Limb (tissue), 2 donors: Measurements from ENCODE around the gene EGR1.
A peak's percentile ranks its signal among the peaks of the same experiment; 100 is the strongest.
"Not testable (repeated sequence)": the region's sequence is repeated elsewhere in the genome, so short reads cannot be mapped to it uniquely, and the experiment has no call there.

Experiments
- DNase-seq, 2 donors: peaks; one replicate each; pipeline ENCODE4 v3.0.0-alpha.2; 2016; ENCODE audit errors: extremely low spot score in 2 of 2

The EGR1 gene

GRCh38 chr5:138468966-138469539 is 3.8 kb downstream of the EGR1 start:
- no peak for DNase-seq

DNA sequence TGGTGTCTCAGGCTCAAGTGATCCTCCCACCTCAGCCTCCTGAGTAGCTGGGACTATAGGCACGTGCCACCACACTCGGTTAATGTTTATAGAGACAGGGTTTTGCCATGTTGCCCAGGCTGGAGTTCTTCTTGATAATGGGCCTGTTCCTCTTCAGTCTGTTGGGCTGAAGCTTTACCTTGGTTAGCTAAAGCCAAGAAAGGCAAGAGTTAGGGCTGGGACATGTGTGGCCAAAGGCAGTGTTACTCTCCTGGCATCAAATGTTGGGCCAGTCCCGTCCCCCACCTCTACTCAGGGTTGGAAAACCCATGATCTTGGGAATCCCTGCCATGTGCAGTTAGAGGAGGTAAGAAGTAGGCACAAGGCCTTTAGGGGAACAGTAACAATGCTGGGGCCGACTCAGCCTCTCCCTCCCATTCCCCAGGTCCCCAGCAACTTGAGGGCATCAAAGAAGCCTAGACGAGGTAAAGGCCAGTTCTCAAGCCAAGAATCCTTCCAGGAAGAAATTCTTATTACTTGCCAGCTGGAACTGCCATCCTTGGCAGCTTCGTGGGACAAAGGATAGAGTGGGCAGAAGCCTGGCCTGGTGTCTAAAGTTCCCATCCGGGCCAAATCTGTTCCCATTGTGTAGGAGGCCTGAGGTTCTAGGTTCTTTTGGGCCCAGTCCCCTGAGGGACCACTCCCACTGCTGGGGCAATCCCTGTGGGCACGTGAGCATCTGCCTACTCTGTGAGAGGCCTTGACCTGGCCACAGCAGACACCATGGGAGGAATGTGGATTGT is 4.5 kb downstream of the EGR1 start:
- peak; percentile 34 to 85 for DNase-seq

GRCh38 chr5:138470322-138471051 is 5.2 kb downstream of the EGR1 start:
- DNase-seq, result peak in 1 of 2 donors; percentile 65

GRCh38 chr5:138471052-138471361 is 5.7 kb downstream of the EGR1 start:
- DNase-seq, result no peak

DNA sequence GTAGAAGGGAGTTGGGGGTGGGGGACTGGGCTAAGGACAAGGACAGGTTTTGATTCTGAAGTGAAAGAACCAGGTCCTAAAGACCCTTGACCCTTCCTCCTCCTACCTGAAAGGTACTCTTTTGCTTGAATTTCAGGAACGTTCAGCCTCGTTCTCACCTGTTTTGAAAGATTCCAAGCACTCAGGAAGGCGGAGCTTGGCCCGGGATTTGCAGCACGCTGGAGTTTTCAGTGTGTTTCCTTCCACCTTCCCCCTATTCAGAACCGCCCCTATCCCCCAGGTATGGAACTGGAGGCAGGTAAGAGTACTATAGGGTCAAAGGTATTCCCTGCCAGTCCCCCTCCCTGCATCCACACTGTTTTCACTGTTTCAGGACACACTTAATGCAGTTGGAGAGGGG is 7.1 kb downstream of the EGR1 start:
- no peak for DNase-seq

DNA sequence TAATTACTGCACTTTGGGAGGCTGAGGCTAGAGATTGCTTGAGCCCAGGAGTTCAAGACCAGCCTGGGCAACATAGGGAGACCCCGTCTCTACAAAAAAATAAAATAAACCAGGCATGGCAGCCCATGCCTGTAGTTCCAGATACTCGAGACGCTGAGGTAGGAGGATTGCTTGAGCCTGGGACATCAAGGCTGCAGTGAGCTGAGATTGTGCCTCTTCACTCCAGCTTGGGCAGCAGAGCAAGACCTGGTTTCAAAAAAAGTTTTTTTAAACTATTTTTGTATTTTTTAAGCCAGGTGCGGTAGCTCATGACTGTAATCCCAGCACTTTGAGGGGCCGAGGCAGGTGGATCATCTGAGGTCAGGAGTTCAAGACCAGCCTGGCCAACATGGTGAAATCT is 7.9 kb downstream of the EGR1 start:
- DNase-seq, result not testable (repeated sequence)

GRCh38 chr5:138476918-138477317 is 11.6 kb downstream of the EGR1 start:
- DNase-seq, result no peak

DNA sequence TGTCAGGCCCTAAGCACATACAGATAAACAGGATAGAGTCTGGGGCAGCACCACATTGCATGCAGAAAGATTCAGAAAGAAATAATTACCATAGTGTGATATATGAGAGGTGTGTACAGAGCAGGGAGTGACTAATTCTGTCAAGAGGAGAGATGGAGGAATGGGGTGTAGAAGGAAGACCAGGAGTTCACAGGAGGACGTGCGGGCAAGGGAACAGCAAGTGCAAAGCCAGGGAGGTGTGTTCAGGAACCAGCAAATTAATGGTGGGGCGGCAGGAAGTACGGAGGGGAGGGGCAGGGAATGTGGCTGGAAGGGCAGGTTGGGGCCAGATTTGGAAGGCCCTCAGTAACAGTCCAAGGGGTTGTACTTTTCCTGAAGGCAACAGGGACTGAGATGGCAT is 17.4 kb downstream of the EGR1 start:
- DNase-seq, result no peak

- no peak for DNase-seq
These were observed 23.2 kb downstream of the EGR1 start for GRCh38 chr5:138488481-138488945.

GRCh38 chr5:138489683-138490061 is 24.4 kb downstream of the EGR1 start:
- DNase-seq, result no peak

DNA sequence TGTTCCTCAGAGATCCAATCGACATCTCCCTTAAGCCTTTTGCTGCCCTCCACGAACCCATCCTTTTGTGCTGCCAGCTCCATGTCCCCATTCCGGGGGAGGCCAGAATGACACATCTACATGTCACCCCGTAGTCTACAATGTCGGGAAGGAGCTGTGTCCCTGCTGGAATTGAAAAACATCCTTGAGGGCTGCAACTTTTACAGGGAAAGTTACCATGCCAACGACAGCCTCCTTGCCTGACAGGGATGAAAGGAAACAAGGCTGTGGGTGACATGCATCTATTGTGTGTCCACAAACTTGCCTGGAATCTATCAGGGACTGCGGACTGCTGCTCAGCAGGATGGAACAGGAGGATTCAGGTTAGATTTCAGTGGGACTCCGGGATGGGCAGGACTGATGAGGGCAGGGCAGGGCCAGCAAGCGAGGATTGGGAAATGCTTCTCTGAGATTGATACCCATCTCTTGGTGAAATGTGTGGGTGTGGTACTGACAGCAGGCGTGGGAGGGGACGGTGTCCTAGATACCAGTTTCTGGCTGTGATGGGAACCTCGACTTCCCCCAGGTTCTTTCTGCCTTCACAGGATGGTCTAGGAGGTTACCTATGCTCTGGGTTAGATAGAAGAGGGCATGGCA is 25.5 kb downstream of the EGR1 start:
- DNase-seq, result no peak

DNA sequence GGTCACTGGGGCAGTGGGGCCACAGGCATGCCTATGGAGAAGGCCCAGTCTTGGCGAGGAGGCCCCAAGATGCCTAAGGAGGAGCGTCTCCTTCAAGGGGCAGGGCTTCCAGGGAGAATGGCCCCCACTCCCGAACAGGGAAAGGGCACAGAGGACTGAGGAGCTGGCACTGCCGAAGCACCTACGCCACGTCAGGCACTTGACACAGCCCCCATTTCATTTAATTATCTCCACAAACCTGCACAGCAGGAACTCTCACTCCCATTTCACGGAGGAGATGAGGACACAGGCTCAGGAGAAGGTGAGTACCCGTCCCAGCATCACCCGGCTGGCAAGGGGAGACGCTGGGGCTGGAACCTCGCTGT is 26.0 kb downstream of the EGR1 start:
- DNase-seq, result no peak

DNA sequence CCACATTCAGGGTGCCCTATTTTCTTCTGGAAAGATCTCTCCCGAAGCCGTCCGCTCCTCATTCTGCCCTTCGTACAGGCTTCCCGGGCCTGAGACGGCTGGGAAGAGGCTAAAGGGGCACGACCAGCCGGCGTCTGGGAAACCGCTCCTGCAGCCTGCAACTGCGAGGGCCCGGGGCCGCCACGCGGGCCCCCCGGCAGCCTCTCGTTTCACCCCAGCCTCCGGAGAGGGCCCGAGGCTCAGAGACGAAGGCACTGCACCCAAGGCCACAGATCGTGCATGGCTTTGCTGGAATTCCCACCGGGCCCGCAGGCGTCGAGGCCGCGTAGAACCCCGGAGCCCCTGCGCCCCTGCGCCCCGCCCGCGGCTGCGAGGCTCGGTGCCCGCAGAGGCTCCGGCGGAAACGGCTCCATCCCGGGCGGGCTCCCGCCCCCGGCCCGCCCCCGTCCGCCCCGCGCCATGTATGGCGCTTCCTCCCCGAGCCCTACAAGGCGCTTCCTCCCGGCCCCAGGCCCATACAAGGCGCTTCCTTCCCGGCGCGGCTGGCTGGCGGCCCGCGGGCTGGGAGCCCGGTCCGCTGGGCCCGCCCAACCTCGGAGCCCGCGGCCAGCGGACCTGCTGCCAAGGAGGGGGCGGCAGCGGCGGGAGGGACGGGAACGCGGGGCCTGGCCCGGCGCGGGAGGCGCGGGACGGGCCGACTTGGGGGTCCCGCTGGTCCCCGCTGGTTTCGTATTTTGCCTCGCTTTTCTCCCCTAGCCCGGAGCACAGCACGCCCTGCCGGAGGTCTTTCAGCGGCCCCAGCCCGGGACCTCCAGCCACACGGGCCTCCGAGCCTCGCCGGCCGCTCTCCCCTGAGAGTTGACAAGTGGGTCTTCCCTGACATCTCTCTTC is 26.6 kb downstream of the EGR1 start:
- DNase-seq, result peak; percentile 93 to 95

- DNase-seq, result peak in 1 of 2 donors; percentile 37
These were observed 27.3 kb downstream of the EGR1 start for GRCh38 chr5:138492560-138493045.

GRCh38 chr5:138495351-138495750 is 30.1 kb downstream of the EGR1 start:
- no peak for DNase-seq

GRCh38 chr5:138498376-138498775 is 33.1 kb downstream of the EGR1 start:
- no peak for DNase-seq

- no peak for DNase-seq
These were observed 36.8 kb downstream of the EGR1 start for GRCh38 chr5:138502121-138502520.

- no peak for DNase-seq
These were observed 37.2 kb downstream of the EGR1 start for GRCh38 chr5:138502521-138502920.

- peak; percentile 49 to 74 for DNase-seq
These were observed 38.4 kb downstream of the EGR1 start for GRCh38 chr5:138503487-138504270.

GRCh38 chr5:138504799-138505198 is 39.5 kb downstream of the EGR1 start:
- peak in 1 of 2 donors; percentile 46 for DNase-seq
